GM21717 (cell line): ENCODE data around the gene FAM53A.
"Not testable (repeated sequence)": the region's sequence is repeated elsewhere in the genome, so short reads cannot be mapped to it uniquely, and the experiment has no call there.

Source experiments
- ATAC-seq: cut with Tn5 transposase; IDR thresholded peaks from one replicate; pipeline ENCODE4 v1.9.1; 2021; ENCODE audit warnings: mild to moderate bottlenecking, moderate library complexity; ENCODE audit not compliant: unreplicated experiment

The FAM53A gene

GRCh38 chr4:1608821-1609500 is 75.2 kb downstream of the FAM53A start:
- no peak for ATAC-seq

GRCh38 chr4:1608196-1608820 is 75.8 kb downstream of the FAM53A start:
- ATAC-seq, result no peak

- not testable (repeated sequence) for ATAC-seq
Observed at GRCh38 chr4:1607436-1608195, 76.5 kb downstream of the FAM53A start.

- ATAC-seq, result no peak
Observed at GRCh38 chr4:1604706-1605205, 79.4 kb downstream of the FAM53A start.

GRCh38 chr4:1604181-1604705 is 79.9 kb downstream of the FAM53A start:
- ATAC-seq, result no peak

GRCh38 chr4:1603413-1604135 is 80.5 kb downstream of the FAM53A start:
- ATAC-seq, result no peak

- ATAC-seq, result no peak
Observed at GRCh38 chr4:1602655-1603412, 81.3 kb downstream of the FAM53A start.

- ATAC-seq, result no peak
Observed at GRCh38 chr4:1601852-1602654, 82.1 kb downstream of the FAM53A start.

- ATAC-seq, result no peak
Observed at GRCh38 chr4:1601533-1601835, 82.6 kb downstream of the FAM53A start.

GRCh38 chr4:1600811-1601532 is 83.1 kb downstream of the FAM53A start:
- ATAC-seq, result no peak

- no peak for ATAC-seq
Observed at GRCh38 chr4:1600211-1600780, 83.8 kb downstream of the FAM53A start.

- ATAC-seq, result no peak
Observed at GRCh38 chr4:1599491-1600210, 84.5 kb downstream of the FAM53A start.

- ATAC-seq, result no peak
Observed at GRCh38 chr4:1599026-1599481, 85.1 kb downstream of the FAM53A start.

- ATAC-seq, result no peak
Observed at GRCh38 chr4:1598206-1599025, 85.7 kb downstream of the FAM53A start.

GRCh38 chr4:1597021-1597931 is 86.8 kb downstream of the FAM53A start:
- ATAC-seq, result no peak

GRCh38 chr4:1596393-1596792 is 87.7 kb downstream of the FAM53A start:
- ATAC-seq, result no peak
